Measurements from ENCODE around the gene CKAP5. TPM values are rescaled to one million over a fixed set of nuclear protein-coding genes. Genes with fewer than 3 reads are reported as not detected.

CKAP5 gene
- total RNA-seq, 4 donors from 2014 or later = 23.8 to 75.1 (median 26.7) TPM

DNA sequence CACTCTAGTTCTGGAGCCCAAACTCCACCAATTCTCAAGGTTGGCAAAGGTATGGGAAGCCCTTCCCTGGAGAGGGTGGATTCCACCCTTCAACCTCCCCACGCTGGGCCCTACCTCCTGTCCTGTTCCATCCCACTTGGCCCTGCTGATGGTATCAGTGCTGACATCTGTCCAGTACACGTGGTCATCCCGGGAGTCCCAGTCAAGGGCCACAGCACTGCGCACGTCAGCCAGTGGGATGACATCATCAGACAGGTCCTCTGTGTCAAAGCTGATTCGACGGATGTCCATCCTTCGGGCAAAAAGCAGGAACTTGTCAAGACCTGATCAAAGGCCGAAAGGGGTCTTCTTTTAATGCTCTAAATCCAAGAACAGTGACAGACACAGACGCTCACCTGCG is 40.1 kb upstream of the CKAP5 start:
- H3K36me3 ChIP-seq = peaks cover 0 to 47% (median 0%) of the 10 kb centered on the region in 3 donors
- no peaks in the 10 kb centered on the region for H3K9me3 ChIP-seq
- no peak overlapping the region for H3K27ac ChIP-seq
- TF ChIP-seq, protein P1, sequence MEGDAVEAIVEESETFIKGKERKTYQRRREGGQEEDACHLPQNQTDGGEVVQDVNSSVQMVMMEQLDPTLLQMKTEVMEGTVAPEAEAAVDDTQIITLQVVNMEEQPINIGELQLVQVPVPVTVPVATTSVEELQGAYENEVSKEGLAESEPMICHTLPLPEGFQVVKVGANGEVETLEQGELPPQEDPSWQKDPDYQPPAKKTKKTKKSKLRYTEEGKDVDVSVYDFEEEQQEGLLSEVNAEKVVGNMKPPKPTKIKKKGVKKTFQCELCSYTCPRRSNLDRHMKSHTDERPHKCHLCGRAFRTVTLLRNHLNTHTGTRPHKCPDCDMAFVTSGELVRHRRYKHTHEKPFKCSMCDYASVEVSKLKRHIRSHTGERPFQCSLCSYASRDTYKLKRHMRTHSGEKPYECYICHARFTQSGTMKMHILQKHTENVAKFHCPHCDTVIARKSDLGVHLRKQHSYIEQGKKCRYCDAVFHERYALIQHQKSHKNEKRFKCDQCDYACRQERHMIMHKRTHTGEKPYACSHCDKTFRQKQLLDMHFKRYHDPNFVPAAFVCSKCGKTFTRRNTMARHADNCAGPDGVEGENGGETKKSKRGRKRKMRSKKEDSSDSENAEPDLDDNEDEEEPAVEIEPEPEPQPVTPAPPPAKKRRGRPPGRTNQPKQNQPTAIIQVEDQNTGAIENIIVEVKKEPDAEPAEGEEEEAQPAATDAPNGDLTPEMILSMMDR (IDR thresholded peaks at IDR 0.05) = no peak
- TF ChIP-seq POLR2A (IDR thresholded peaks at IDR 0.05) = no peak
- H3K4me1 ChIP-seq = no peaks in the 10 kb centered on the region
- no peak for DNase-seq
- no peaks in the 10 kb centered on the region for H3K27me3 ChIP-seq
- H3K4me3 ChIP-seq = no peak overlapping the region

DNA sequence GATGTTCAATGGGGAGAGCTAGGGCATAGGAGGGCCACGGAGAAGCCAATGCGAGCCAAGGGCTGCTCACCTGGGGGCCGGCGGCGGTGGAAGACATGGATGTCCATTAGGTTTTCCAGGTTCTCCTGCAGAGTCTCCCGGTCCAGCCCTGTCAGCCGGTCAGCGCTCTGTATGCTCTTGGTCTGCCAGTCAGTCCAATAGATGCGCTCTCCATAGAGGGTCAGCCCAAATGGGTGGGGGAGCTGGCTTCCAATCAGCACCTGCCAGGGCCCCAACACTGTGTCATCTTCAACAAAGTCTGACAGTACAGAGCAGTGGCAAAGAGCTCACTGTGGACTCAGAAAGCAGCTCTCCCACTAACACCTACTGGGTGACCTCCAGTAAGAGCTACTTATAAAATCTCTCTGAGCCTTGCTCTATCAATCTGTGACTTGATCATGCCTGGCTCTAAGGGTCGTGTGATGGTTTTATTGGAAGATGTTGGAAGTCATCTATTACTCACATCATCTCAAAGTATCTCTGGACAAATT is 33.0 kb upstream of the CKAP5 start:
- Histone ChIP-seq H3K27me3 (no peaks in the 10 kb centered on the region), H3K9me3 (no peaks in the 10 kb centered on the region), H3K4me1 (no peaks in the 10 kb centered on the region), H3K27ac (no peak overlapping the region), H3K36me3 (peaks cover 0 to 81% (median 0%) of the 10 kb centered on the region in 3 donors), H3K4me3 (no peak overlapping the region)
- no peak for TF ChIP-seq POLR2A (IDR thresholded peaks at IDR 0.05)
- no peak for DNase-seq

DNA sequence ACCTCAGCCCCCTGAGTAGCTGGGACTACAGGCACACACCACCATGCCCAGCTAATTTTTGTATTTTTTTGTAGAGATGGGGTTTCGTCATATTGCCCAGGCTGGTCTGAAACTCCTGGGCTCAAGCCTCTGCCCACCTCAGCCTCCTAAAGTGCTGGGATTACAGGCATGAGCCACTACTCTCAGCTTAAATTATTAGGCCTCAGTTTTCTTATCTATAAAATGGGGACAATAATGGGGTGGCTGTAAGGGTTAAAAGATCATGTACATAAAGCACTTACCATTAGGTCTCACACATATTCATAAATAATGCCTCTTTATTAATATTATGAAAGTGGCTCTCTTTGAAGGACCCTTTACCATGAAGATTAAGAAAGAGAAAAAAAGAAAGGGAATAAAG is 31.5 kb upstream of the CKAP5 start:
- TF ChIP-seq, protein P1 (IDR thresholded peaks at IDR 0.05) = no peak
- TF ChIP-seq POLR2A (IDR thresholded peaks at IDR 0.05) = no peak
- H3K36me3 ChIP-seq = peaks cover 0 to 84% (median 0%) of the 10 kb centered on the region in 3 donors

DNA sequence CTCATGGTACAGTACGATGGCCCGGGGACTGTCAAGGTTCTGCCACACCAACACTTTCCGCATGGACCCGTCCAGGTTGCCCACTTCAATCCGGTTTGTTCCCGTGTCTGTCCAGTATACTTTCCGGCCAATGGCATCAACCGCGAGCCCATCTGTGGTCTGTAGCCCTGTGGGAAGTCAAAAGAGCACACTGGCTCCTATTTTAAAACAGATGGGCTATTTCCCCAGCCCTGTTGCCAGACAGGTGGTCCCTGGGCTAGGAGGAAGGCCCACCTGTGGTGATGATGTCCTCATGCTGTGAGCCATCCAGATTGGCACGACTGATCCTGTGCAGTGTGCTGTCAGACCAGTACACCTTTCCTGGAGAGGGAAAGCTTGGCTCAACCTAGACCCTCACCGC is 30.4 kb upstream of the CKAP5 start:
- Histone ChIP-seq H3K4me3 (no peak overlapping the region), H3K36me3 (peaks cover 0 to 85% (median 0%) of the 10 kb centered on the region in 3 donors), H3K27ac (no peak overlapping the region), H3K27me3 (no peaks in the 10 kb centered on the region), H3K9me3 (no peaks in the 10 kb centered on the region), H3K4me1 (no peaks in the 10 kb centered on the region)
- TF ChIP-seq, protein P1 (IDR thresholded peaks at IDR 0.05) = no peak
- TF ChIP-seq POLR2A (IDR thresholded peaks at IDR 0.05) = no peak
- DNase-seq = no peak

More for the DNA sequence above, 31.5 kb upstream of the CKAP5 start:
- no peaks in the 10 kb centered on the region for H3K4me1 ChIP-seq
- no peaks in the 10 kb centered on the region for H3K27me3 ChIP-seq
- H3K4me3 ChIP-seq = no peak overlapping the region
- H3K9me3 ChIP-seq = no peaks in the 10 kb centered on the region
- DNase-seq = no peak
- no peak overlapping the region for H3K27ac ChIP-seq

DNA sequence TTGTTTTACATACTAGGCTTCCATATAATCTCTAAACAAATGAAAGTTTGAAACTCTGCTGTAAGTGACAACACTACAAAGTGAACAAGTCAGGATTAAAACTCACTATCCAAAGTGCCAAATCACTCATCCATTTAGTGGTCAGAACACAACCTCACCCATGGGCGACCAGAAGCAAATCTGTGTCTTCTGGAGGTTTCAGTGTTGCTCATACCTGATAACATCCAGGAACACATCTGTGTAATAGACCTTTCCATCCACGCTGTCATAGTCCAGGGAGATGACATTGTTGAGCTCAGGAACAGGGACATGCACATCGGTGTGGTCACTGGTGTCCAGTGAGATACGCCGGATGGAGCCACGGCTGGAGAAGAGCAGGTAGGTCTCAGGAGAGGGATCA is 28.5 kb upstream of the CKAP5 start:
- H3K27me3 ChIP-seq = no peaks in the 10 kb centered on the region
- peaks cover 0 to 90% (median 0%) of the 10 kb centered on the region in 3 donors for H3K36me3 ChIP-seq
- TF ChIP-seq, protein P1 (IDR thresholded peaks at IDR 0.05) = no peak
- TF ChIP-seq POLR2A (IDR thresholded peaks at IDR 0.05) = no peak
- H3K9me3 ChIP-seq = no peaks in the 10 kb centered on the region
- no peak for DNase-seq
- no peak overlapping the region for H3K4me3 ChIP-seq
- H3K27ac ChIP-seq = no peak overlapping the region
- no peaks in the 10 kb centered on the region for H3K4me1 ChIP-seq

DNA sequence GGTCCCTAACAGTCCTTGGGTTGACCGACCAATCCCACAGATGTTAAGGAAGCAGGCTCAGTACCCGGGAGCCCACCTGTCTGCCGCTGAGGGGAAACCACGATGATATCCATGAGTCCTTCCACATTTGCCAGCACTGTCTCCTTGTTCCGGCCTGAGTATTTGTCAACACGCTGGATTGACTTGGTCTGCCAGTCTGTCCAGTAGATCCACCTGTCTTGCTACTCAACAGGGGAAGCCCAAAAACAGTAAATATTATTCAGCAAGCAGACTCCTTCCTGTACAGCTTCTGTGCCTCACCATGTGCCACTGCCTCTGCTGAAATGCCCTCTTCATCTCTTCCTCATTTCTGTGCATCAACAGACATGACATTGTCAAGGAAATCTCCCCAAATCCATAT is 22.8 kb upstream of the CKAP5 start:
- TF ChIP-seq, protein P1 (IDR thresholded peaks at IDR 0.05) = no peak
- TF ChIP-seq POLR2A (IDR thresholded peaks at IDR 0.05) = no peak
- no peak overlapping the region for H3K4me3 ChIP-seq
- no peak for DNase-seq
- no peaks in the 10 kb centered on the region for H3K4me1 ChIP-seq
- H3K27me3 ChIP-seq = no peaks in the 10 kb centered on the region
- no peak overlapping the region for H3K27ac ChIP-seq
- H3K9me3 ChIP-seq = no peaks in the 10 kb centered on the region
- peaks cover 0 to 86% (median 0%) of the 10 kb centered on the region in 3 donors for H3K36me3 ChIP-seq
